H9 (cell line): ENCODE measurements around the gene NPRL2. TPM values are rescaled to one million over a fixed set of nuclear protein-coding genes. Genes with fewer than 3 reads are reported as not detected.

Experiments used
- DNase-seq: peaks from one replicate; pipeline ENCODE4 v3.0.0-alpha.2; 2017
- H2AFZ ChIP-seq: one replicate; pipeline ENCODE4 v1.6.1; 2013; ENCODE audit warnings: mild to moderate bottlenecking, low read length, control low read depth, moderate library complexity
- H2AK5ac ChIP-seq: 2 replicates; pipeline ENCODE4 v1.6.1; 2013; ENCODE audit warnings: low read length, control low read depth, mixed read lengths; ENCODE audit not compliant: insufficient read length
- H2BK120ac ChIP-seq: one replicate; pipeline ENCODE4 v1.6.1; 2013; ENCODE audit warnings: low read depth, mild to moderate bottlenecking, low read length, control low read depth, inconsistent platforms; ENCODE audit not compliant: poor library complexity, severe bottlenecking
- H2BK12ac ChIP-seq: 2 replicates; pipeline ENCODE4 v1.6.1; 2013; ENCODE audit warnings: low read length, control low read depth, mixed read lengths, low read depth; ENCODE audit not compliant: insufficient read length
- H2BK15ac ChIP-seq: 2 replicates; pipeline ENCODE4 v1.6.1; 2013; ENCODE audit warnings: low read depth, low read length, control low read depth
- H2BK20ac ChIP-seq: one replicate; pipeline ENCODE4 v1.6.1; 2013; ENCODE audit warnings: low read depth, mild to moderate bottlenecking, low read length, control low read depth, inconsistent platforms; ENCODE audit not compliant: poor library complexity, severe bottlenecking
- H2BK5ac ChIP-seq: 2 replicates; pipeline ENCODE4 v1.6.1; 2013; ENCODE audit warnings: low read length, control low read depth, mixed read lengths; ENCODE audit not compliant: insufficient read length
- H3K14ac ChIP-seq: 2 replicates; pipeline ENCODE4 v1.6.1; 2013; ENCODE audit warnings: low read length, control low read depth; ENCODE audit not compliant: insufficient read depth
- H3K18ac ChIP-seq: 2 replicates; pipeline ENCODE4 v1.6.1; 2013; ENCODE audit warnings: low read depth, mild to moderate bottlenecking, mixed read lengths, low read length, control low read depth; ENCODE audit not compliant: insufficient read length
- H3K23ac ChIP-seq: 2 replicates; pipeline ENCODE4 v1.6.1; 2013; ENCODE audit warnings: low read length, control low read depth, mixed read lengths, low read depth; ENCODE audit not compliant: insufficient read length
- H3K23me2 ChIP-seq: 2 replicates; pipeline ENCODE4 v1.6.1; 2013; ENCODE audit warnings: low read depth, mild to moderate bottlenecking, mixed read lengths, low read length, control low read depth; ENCODE audit not compliant: insufficient read length, poor library complexity, severe bottlenecking
- H3K27ac ChIP-seq: 2 replicates; pipeline ENCODE4 v1.5.1; 2013; ENCODE audit warnings: low read length, control low read depth, mixed read lengths, low read depth; ENCODE audit not compliant: insufficient read length
- H3K27me3 ChIP-seq: 2 replicates; pipeline ENCODE4 v1.6.1; 2013; ENCODE audit warnings: low read length, control low read depth, inconsistent platforms; ENCODE audit not compliant: insufficient read depth
- H3K4ac ChIP-seq: 2 replicates; pipeline ENCODE4 v1.6.1; 2013; ENCODE audit warnings: low read depth, mild to moderate bottlenecking, control low read depth, inconsistent platforms, low read length, moderate library complexity
- H3K4me1 ChIP-seq: 2 replicates; pipeline ENCODE4 v1.6.1; 2013; ENCODE audit warnings: low read length, control low read depth, inconsistent platforms; ENCODE audit not compliant: insufficient read depth
- H3K4me2 ChIP-seq: 2 replicates; pipeline ENCODE4 v1.6.1; 2013; ENCODE audit warnings: low read length, control low read depth, mixed read lengths; ENCODE audit not compliant: insufficient read length, insufficient read depth
- H3K56ac ChIP-seq: 2 replicates; pipeline ENCODE4 v1.6.1; 2013; ENCODE audit warnings: low read depth, mild to moderate bottlenecking, mixed read lengths, low read length, control low read depth; ENCODE audit not compliant: insufficient read length
- H3K79me1 ChIP-seq: 2 replicates; pipeline ENCODE4 v1.6.1; 2013; ENCODE audit warnings: low read depth, mild to moderate bottlenecking, moderate library complexity, low read length, control low read depth, inconsistent platforms; ENCODE audit not compliant: insufficient read depth, poor library complexity, severe bottlenecking
- H3K79me2 ChIP-seq: 2 replicates; pipeline ENCODE4 v1.6.1; 2013; ENCODE audit warnings: low read length, control low read depth, inconsistent platforms; ENCODE audit not compliant: insufficient read depth
- H3K9ac ChIP-seq: 2 replicates; pipeline ENCODE4 v1.6.1; 2013; ENCODE audit warnings: low read length, control low read depth, mixed read lengths; ENCODE audit not compliant: insufficient read length; ENCODE audit errors: extremely low read depth
- H3K9me3 ChIP-seq: one replicate; pipeline ENCODE4 v1.6.1; 2013; ENCODE audit warnings: low read depth, low read length, inconsistent platforms; ENCODE audit not compliant: control insufficient read depth
- H3T11ph ChIP-seq: one replicate; pipeline ENCODE4 v1.6.1; 2013; ENCODE audit warnings: mild to moderate bottlenecking, low read length, control low read depth, inconsistent platforms
- H4K20me1 ChIP-seq: one replicate; pipeline ENCODE4 v1.6.1; 2013; ENCODE audit not compliant: control insufficient read depth, insufficient read length, insufficient read depth
- H4K5ac ChIP-seq: 2 replicates; pipeline ENCODE4 v1.6.1; 2013; ENCODE audit warnings: low read depth, mild to moderate bottlenecking, mixed read lengths, low read length, control low read depth; ENCODE audit not compliant: insufficient read length
- H4K8ac ChIP-seq: replicated peaks from 2 replicates; pipeline ENCODE4 v1.6.1; 2013; ENCODE audit warnings: low read length, control low read depth, mixed read lengths, low read depth; ENCODE audit not compliant: insufficient read length
- H4K91ac ChIP-seq: 2 replicates; pipeline ENCODE4 v1.6.1; 2013; ENCODE audit warnings: low read depth, mild to moderate bottlenecking, moderate library complexity, mixed read lengths, low read length, control low read depth; ENCODE audit not compliant: insufficient read length
- H3K27ac Mint-ChIP-seq, 3 experiments: 2 replicates in 2 of 3; 3 replicates in 1 of 3; pipeline ENCODE4 v1.8.0; 2020 to 2021; ENCODE audit warnings: mixed read lengths in 3 of 3, mild to moderate bottlenecking in 1 of 3, moderate library complexity in 1 of 3
- H3K27me3 Mint-ChIP-seq: 2 replicates; pipeline ENCODE4 v1.8.0; 2021; ENCODE audit warnings: low read depth, mild to moderate bottlenecking, moderate library complexity, mixed read lengths
- H3K36me3 Mint-ChIP-seq, 3 experiments: 2 replicates in 2 of 3; 3 replicates in 1 of 3; pipeline ENCODE4 v1.8.0; 2020 to 2021; ENCODE audit warnings: low read depth in 3 of 3, mixed read lengths in 3 of 3; ENCODE audit not compliant: insufficient read depth in 1 of 3
- H3K4me1 Mint-ChIP-seq, 2 experiments: 2 replicates each; pipeline ENCODE4 v1.8.0; 2020; ENCODE audit warnings: mixed read lengths in 2 of 2
- H3K4me3 Mint-ChIP-seq, 2 experiments: 2 replicates in 1 of 2; 3 replicates in 1 of 2; pipeline ENCODE4 v1.8.0; 2020 to 2021; ENCODE audit warnings: mild to moderate bottlenecking in 2 of 2, mixed read lengths in 2 of 2, moderate library complexity in 1 of 2
- H3K9me3 Mint-ChIP-seq, 2 experiments: 2 replicates in 1 of 2; 3 replicates in 1 of 2; pipeline ENCODE4 v1.8.0; 2020; ENCODE audit warnings: mild to moderate bottlenecking in 2 of 2, mixed read lengths in 2 of 2, moderate library complexity in 1 of 2
- CTCF ChIP-seq: fragments of 200-600 bp; sonication (generic); conservative IDR thresholded peaks from 3 replicates; pipeline ENCODE4 v1.8.0; 2021; ENCODE audit warnings: antibody characterized with exemption, mild to moderate bottlenecking
- WGBS: extraction: QIAGEN DNeasy Blood & Tissue Kit; methylation state at CpG from one replicate; pipeline ENCODE4 v1.1.7; 2013; ENCODE audit warnings: missing lambda C conversion rate, low lambda C conversion rate, mixed read lengths; ENCODE audit not compliant: insufficient read length; ENCODE audit errors: extremely low coverage; 5-methylcytosine and 5-hydroxymethylcytosine counted together
- total RNA-seq: library from RNA; stranded (reverse); gene quantifications from 2 replicates; pipeline ENCODE4 v1.2.1, GENCODE V29; 2021

Gene NPRL2
- total RNA-seq, 1 experiment from 2014 or later: 23.4 TPM

GRCh38 chr3:50325497-50326181, 24.9 kb downstream of the NPRL2 start:
- Histone ChIP-seq H3K14ac (no peak overlapping the region), H3K79me2 (peaks cover 4% of the 10 kb centered on the region; the same call in 1 of the 2 replicates), H3K9me3 (no peaks in the 10 kb centered on the region), H3K27ac (no peak overlapping the region), H3K56ac (no peak overlapping the region), H4K8ac (no peak overlapping the region), H3K4ac (no peak overlapping the region), H2BK12ac (no peak overlapping the region), H2BK120ac (no peak overlapping the region), H2AK5ac (no peak overlapping the region), H3K23me2 (peaks cover 23% of the 10 kb centered on the region), H2BK5ac (no peak overlapping the region), H2BK20ac (no peak overlapping the region), H4K20me1 (no peaks in the 10 kb centered on the region), H3K4me1 (peaks cover 6% of the 10 kb centered on the region; the same call in 1 of the 2 replicates), H3K23ac (no peak overlapping the region), H4K91ac (no peak overlapping the region), H2AFZ (no peak overlapping the region), H3K9ac (no peak overlapping the region), H3K18ac (no peak overlapping the region), H4K5ac (no peak overlapping the region), H2BK15ac (no peak overlapping the region), H3K27me3 (no peaks in the 10 kb centered on the region), H3T11ph (no peak overlapping the region), H3K4me2 (no peak overlapping the region), H3K79me1 (peaks cover 6% of the 10 kb centered on the region)
- no peak overlapping the region for H3K27ac Mint-ChIP-seq
- no peaks in the 10 kb centered on the region for H3K9me3 Mint-ChIP-seq
- H3K27me3 Mint-ChIP-seq: no peaks in the 10 kb centered on the region; the same call in 1 of the 2 replicates
- H3K36me3 Mint-ChIP-seq: peaks cover 19 to 39% (median 22%) of the 10 kb centered on the region in 3 experiments
- no peak for TF ChIP-seq CTCF
- DNase-seq: no peak
- peak overlapping the region; percentile 88 to 96; a peak in 2 of 5 replicates for H3K4me3 Mint-ChIP-seq
- no CpG with 5 or more reads among the region's 11 CpGs for WGBS
- peaks cover 15 to 31% of the 10 kb centered on the region in 2 experiments for H3K4me1 Mint-ChIP-seq
